ENCODE measurements around the gene PRDM10. TPM values are rescaled to one million over a fixed set of nuclear protein-coding genes. Genes with fewer than 3 reads are reported as not detected.
A peak's percentile ranks its signal among the peaks of the same experiment; 100 is the strongest.

Gene PRDM10
- total RNA-seq, 1 experiment from 2014 or later, result 9.2 TPM

- peak overlapping the region; percentile 97 for H3K4me2 ChIP-seq (ENCODE audit: low read length)
- peaks cover 30% of the 10 kb centered on the region for H3K79me2 ChIP-seq (ENCODE audit: insufficient read depth, low read length)
- RAD21 ChIA-PET (ENCODE audit: low non-redundant PET in 1 of 2, low total read pairs in 2 of 2, uncharacterized antibody in 2 of 2, unreplicated experiment in 2 of 2), result interaction anchor here in 1 of 2 experiments (0.6 to 0.7 kb wide), 4 partner anchors 23 to 110 kb away, joined by 3 read pairs; no protein-coding TSS in a partner anchor
- no TSS peak for BruUV-seq (replicated peaks)
- peaks cover 0 to 32% of the 10 kb centered on the region in 2 experiments; a peak in 3 of 4 replicates for H3K4me1 ChIP-seq (ENCODE audit: control insufficient read depth in 1 of 2, insufficient read depth in 2 of 2, low read length in 2 of 2)
- no peaks in the 10 kb centered on the region for H3K27me3 ChIP-seq (ENCODE audit: insufficient read depth, low read length)
- CTCF ChIA-PET, result interaction anchor here (0.6 to 1.3 kb wide), 4 partner anchors 11 to 221 kb away, joined by 4 to 7 read pairs (median 6); no protein-coding TSS in a partner anchor
- H3K4me3 ChIP-seq (replicated peaks in 1 of 2; ENCODE audit: low read depth in 1 of 2, low read length in 2 of 2), result peak overlapping the region; percentile 70 to 80
- intact Hi-C loops (cut with micrococcal nuclease), result loop anchor here (5.0 kb wide), 2 partner anchors 64 to 119 kb away; partner anchors contain the start of gene APLP2
- POLR2A ChIA-PET, result interaction anchor here (0.6 to 3.4 kb wide), 19 partner anchors 8 to 597 kb away, joined by 3 to 22 read pairs (median 4); partner anchors contain the start of gene APLP2
- no peaks in the 10 kb centered on the region for H3K9me2 ChIP-seq (ENCODE audit: insufficient read depth)
- no peaks in the 10 kb centered on the region for H3K9me3 ChIP-seq (ENCODE audit: control insufficient read depth in 1 of 2, insufficient read depth in 1 of 2, low read depth in 1 of 2, low read length in 2 of 2)
- H2AFZ ChIP-seq (ENCODE audit: low read depth, low read length, poor library complexity, severe bottlenecking), result peak overlapping the region; percentile 67
- peak overlapping the region; percentile 97 for H3K27ac ChIP-seq (ENCODE audit: low read depth, low read length)
- DNase-seq (ENCODE audit: low read depth, low spot score) (peak; percentile 96), ATAC-seq (peak; percentile 80)
- TF ChIP-seq ZFX (IDR thresholded peaks at IDR 0.05) (peak; percentile 44; the same call in 1 of the 2 replicates), SRF (IDR thresholded peaks at IDR 0.05; ENCODE audit: low read depth) (peak; percentile 64), EZH2phosphoT487 (IDR thresholded peaks at IDR 0.05; ENCODE audit: borderline replicate concordance) (no peak), YY1 (IDR thresholded peaks at IDR 0.05; ENCODE audit: extremely low read depth, insufficient replicate concordance, low read depth, low read length) (peak; percentile 65), POLR2AphosphoS5 (IDR thresholded peaks at IDR 0.05; ENCODE audit: low read depth, low read length) (peak; percentile 70), JUND (IDR thresholded peaks at IDR 0.05) (no peak), ELF1 (IDR thresholded peaks at IDR 0.05; ENCODE audit: borderline replicate concordance, low read depth) (no peak), POLR2A (IDR thresholded peaks at IDR 0.05; ENCODE audit: borderline replicate concordance, extremely low read depth, insufficient read depth, insufficient read length) (peak; percentile 60), SP1 (IDR thresholded peaks at IDR 0.05; ENCODE audit: low read depth) (peak; percentile 84), MAX (IDR thresholded peaks at IDR 0.05) (peak; percentile 95), EZH2 (IDR thresholded peaks at IDR 0.05) (no peak), EGR1 (IDR thresholded peaks at IDR 0.05; ENCODE audit: low read depth) (no peak), TCF7L2 (IDR thresholded peaks at IDR 0.05; ENCODE audit: borderline replicate concordance, extremely low read depth, insufficient read depth, insufficient read length) (no peak), CBX3 (IDR thresholded peaks at IDR 0.05; ENCODE audit: low read depth) (no peak), FOSL1 (IDR thresholded peaks at IDR 0.05; ENCODE audit: low read depth) (peak; percentile 66), SIN3A (IDR thresholded peaks at IDR 0.05; ENCODE audit: low read depth) (peak; percentile 62), CEBPB (IDR thresholded peaks at IDR 0.05; ENCODE audit: low read depth) (peak; percentile 38; the same call in 1 of the 2 replicates)
- TF ChIP-seq, protein P1, sequence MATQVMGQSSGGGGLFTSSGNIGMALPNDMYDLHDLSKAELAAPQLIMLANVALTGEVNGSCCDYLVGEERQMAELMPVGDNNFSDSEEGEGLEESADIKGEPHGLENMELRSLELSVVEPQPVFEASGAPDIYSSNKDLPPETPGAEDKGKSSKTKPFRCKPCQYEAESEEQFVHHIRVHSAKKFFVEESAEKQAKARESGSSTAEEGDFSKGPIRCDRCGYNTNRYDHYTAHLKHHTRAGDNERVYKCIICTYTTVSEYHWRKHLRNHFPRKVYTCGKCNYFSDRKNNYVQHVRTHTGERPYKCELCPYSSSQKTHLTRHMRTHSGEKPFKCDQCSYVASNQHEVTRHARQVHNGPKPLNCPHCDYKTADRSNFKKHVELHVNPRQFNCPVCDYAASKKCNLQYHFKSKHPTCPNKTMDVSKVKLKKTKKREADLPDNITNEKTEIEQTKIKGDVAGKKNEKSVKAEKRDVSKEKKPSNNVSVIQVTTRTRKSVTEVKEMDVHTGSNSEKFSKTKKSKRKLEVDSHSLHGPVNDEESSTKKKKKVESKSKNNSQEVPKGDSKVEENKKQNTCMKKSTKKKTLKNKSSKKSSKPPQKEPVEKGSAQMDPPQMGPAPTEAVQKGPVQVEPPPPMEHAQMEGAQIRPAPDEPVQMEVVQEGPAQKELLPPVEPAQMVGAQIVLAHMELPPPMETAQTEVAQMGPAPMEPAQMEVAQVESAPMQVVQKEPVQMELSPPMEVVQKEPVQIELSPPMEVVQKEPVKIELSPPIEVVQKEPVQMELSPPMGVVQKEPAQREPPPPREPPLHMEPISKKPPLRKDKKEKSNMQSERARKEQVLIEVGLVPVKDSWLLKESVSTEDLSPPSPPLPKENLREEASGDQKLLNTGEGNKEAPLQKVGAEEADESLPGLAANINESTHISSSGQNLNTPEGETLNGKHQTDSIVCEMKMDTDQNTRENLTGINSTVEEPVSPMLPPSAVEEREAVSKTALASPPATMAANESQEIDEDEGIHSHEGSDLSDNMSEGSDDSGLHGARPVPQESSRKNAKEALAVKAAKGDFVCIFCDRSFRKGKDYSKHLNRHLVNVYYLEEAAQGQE (IDR thresholded peaks at IDR 0.05; ENCODE audit: low read depth), result no peak
- TF ChIP-seq, protein P2, sequence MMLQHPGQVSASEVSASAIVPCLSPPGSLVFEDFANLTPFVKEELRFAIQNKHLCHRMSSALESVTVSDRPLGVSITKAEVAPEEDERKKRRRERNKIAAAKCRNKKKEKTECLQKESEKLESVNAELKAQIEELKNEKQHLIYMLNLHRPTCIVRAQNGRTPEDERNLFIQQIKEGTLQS (IDR thresholded peaks at IDR 0.05), result no peak
- no peaks in the 10 kb centered on the region for H3K36me3 ChIP-seq (ENCODE audit: control insufficient read depth in 1 of 2, insufficient read depth in 2 of 2, low read length in 2 of 2)
- H3K9ac ChIP-seq (ENCODE audit: low read length), result peak overlapping the region; percentile 92
- no peaks in the 10 kb centered on the region for H4K20me1 ChIP-seq (ENCODE audit: insufficient read depth)
Observed at GRCh38 chr11:130002846-130003716, 446 bp upstream of the PRDM10 start.
